ENCODE results near the gene SNRK.

Gene SNRK

DNA sequence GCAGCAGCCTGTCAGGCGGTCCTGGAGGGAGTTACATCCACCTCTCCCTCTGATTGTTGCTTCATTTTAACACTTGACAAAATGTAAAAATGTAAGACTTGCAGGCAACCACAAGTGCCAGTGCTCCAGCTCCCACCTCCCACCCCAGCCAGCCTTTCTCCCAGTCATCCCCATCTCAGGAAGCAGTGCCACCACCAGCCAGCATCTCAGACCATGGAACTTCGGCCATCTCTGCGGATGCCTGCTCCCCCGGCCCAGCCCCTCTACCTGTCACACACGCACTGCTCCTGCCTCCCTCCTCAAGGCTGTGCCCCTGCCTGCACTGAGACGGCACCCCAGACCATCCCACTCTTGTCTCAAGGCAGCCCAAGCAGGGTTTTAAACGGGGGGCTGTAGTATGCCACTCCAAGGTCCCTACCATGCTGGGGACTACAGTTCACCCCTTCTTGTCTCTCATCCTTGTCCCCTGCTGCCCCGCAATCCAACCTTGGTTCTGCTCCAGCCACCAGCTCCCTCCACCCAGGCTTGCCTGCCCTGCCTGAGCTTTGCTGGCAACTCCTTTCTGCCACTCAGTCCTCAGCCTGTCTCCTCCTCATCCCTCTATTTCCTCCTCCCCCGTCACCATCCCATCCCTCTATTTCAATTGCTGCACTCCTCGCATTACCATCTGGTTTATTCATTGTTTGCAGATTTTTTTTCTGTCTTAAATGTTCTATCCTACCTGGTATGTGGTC is 85.8 kb downstream of the SNRK start:
- DNase-seq = no peak

DNA sequence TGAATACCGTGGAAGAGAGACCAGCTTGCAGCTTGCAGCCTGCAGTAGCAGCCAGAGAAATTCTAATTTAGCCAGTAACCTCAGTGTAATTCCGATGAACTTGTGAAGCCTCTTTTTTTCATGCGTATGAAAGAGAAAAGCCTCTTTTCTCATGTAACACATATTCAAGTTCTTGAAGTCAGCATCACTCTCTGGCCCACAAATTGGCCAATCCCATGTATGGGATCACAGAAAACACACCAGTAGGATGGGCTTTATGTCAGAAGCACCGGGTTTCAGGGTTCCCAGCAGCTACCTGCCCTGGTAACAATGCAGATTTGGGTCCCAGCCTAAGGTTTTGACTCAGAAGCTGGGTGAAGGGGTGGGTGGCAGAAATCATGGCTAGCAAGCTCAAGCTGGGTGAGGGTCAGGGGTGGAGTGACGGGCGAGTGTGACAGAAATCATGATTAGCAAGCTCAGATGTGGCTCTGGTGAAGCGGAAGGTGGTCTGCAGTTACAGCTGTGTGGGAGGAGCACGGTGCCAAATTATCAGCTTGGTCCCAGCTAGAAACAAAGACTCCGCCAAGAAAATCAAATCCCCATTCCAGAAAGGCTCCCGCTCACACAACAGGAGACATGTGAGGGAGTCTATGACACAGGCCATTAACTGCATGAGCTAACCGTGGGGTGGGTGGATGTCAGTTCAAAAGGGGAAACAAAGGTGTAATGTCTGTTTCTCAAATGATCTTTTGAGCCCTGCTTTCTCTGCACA is 86.6 kb downstream of the SNRK start:
- DNase-seq = no peak

DNA sequence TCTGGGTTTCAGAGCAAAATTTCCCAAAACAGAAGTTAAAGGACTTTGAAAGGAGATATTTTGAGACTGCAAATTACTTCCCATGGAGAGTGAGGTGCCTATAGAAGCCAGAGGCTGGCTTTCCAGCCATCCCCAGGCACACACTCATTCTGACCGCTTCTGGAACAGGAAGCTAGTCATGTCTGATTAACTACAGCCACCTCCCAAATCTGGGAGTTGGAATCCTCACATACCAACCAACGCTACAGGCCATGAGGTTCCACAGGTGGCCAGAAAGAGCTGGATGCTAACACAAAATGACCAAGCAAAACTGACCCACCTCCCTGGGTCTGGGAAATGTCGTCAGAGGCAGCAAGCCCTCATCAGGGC is 87.2 kb downstream of the SNRK start:
- DNase-seq = no peak

DNA sequence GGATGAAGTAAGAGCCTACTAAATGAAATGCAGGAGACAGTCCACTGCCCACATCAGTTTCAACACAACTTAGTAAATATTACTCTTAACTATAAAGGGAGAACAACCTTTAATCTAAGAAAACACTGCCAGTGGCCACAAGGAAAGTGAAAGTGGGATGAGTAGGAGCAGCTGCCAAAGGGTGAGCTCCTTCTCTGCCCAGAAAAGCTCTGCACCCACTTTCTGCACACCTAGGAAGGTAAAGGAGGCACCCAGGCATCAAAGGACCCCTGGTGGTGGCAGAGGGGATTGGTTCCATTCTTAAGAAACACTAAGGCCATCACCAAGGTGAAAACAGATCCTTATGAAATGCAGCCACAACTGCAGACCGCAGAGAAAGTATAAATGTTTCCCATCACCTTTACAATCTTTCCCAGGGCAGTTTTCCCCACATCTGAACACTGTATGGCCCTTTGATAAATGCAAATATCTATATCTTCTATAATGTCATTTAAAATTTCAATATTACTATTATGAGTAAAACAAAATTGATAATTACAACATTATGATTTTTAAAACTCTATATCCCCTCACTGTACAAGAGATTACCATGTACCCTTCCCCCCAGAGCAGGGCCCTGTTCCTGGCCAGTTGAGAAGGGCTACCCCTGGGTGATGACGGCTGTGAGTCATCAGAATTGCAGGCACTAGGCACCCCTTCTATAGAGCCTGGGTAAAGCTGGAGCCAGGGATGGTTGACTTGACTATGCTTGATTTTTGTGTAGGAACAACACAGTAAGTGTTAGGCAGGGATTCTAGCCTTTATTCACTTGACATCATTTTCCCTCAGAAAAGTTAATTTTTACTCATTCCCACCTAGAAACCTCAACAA is 92.0 kb downstream of the SNRK start:
- DNase-seq = no peak

DNA sequence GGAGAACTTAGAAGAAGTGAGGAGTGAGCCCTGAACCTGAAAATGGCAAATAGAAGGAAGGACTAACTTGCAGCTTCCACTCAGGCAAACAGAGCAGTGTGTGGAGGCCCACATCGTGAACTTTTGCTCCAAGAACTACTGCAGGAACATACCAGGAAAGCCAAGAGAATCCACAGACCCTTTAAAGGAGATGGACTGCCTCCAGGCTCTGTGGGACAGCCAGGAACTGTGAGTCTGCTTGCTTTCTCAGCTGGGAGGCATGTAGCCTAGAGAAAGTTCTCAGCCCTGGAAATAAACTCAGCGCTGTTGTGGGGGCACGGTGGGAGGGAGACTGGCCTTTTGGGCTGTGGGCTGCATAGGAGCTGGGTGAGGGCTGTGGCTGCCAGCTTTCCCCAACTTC is 93.0 kb downstream of the SNRK start:
- DNase-seq = no peak

DNA sequence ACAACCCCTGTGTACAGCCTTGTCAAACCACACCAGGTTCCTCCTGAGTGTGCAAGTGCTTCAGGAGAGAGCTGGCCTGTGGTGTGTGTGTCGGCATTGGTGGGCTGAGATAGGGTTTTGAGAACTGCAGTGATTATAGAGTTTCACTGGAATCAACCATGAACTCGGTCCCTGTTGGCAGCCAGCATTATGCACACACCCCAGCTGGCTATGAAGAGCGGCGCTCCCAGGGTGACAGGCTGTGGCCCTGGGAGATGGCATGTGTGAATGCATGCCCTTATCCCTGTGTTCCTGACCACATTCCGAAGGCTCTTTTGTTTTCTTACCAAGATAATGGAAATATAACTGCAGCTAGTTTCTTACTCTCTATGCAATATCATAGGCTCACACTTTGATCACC is 101.8 kb downstream of the SNRK start:
- DNase-seq = no peak

DNA sequence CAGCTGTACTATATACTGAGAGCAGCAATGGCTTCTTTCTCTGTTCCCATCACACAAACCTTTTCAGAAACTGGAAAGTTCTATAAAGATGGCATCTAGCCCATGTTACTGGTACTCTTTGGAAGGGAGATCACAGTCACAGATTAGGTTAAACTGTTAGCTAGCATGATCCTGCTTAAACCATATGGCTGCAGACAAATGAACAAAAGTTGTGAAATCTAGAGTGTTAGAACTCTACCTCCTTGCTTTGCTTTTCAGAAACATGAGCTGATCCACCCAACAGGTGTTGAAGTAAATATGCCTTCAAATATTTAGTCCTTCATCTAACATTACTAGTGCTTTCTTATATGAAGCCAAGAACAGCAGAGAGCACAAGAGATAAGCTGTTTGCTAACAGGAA is 102.6 kb downstream of the SNRK start:
- DNase-seq = no peak

DNA sequence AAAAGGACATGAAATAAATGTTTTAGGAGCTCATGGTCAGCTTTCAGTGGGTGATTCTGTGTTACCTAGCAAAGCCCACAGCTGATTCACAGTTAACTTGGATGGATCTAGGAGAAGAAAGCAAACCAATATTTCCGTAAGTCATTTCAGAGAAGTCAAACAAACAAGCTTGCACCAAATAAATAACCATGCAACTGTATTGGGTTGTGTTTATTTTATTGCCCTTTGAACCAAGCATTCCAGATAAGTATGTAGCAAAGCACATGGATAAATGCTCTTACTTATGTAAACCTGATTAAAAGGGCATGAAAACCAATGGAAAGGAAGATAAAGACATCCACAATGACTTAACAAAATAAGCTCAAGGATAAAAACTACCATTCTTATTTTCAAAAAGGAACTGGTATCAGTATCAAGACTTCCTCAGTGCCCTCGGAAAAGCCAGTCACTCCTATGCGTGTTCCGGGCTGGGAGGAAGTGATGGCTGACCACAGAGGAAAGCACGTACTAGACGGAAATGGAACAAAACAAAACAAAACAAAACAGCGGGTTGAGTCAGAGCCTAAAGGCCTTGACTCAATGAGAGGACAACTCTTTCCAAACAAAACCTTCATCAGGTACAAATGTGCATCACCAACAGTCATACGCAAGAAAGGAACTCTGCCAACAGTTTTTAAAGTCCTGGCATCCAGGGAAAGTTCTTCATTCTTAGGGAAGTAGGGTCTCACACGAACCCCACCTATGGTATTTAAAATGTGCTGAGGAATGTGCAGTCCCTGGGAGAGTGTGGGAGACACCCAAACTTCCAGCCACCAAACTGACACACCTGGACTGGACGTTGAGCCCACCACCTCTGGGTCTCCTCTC is 103.3 kb downstream of the SNRK start:
- DNase-seq = no peak

DNA sequence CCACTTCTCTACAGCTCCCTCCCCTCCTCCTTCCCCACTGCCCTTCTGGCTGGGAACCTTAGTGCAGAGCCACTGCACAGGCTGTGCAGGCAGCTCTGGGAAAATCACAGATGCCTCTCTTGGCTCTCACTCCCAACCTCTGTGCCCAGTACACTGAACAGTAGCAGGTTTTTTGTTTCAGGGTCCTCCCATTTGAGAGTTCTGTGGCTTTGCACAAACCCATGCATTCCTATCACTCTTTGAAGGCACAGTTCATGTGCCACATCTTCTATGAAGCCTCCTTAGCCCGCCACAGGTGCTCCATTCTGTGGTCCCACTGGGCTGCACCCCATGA is 103.9 kb downstream of the SNRK start:
- no peak for DNase-seq

DNA sequence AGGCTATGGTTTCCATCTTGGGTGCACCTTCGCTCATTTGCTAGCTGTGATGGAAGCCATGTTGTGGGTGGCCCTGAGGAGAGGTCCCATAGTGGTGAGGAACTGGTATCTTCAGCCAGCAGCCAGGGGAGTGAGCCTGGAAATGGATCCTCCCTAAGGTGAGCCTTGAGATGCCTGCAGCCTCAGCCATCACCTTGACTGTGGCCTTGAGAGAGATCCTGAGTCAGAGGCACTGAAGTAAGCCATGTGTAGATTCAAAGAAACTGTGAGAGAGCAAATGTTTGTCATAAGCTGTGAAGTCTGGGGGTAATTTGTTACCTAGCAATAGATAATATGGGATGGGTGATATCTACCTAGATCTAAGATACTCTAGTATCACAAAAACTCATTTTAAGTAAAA is 105.3 kb downstream of the SNRK start:
- DNase-seq = no peak

DNA sequence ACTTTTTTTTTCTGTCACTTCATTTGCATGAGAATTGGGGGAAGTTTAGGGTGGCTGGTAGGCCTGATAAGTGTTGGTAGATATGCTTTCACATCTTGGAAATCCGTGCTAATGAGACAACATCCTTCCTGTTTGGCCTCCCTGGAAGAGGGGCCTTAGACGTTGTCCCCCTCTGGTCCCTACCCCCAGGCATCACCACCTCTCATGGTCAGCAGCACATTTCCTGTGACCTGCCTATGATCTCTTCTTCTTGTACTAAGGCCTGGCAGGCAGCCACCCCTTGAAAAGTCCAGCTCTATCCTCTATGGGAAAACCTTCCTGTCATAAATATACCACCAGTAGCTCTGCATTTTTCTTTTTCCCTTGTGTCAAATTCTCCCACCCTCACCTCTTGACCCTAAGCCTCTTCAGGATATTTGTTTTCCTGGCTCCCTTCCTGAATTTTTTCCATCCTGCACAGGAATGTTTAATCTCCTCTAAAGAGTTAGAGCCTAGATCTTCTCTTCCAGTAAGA is 107.8 kb downstream of the SNRK start:
- no peak for DNase-seq

DNA sequence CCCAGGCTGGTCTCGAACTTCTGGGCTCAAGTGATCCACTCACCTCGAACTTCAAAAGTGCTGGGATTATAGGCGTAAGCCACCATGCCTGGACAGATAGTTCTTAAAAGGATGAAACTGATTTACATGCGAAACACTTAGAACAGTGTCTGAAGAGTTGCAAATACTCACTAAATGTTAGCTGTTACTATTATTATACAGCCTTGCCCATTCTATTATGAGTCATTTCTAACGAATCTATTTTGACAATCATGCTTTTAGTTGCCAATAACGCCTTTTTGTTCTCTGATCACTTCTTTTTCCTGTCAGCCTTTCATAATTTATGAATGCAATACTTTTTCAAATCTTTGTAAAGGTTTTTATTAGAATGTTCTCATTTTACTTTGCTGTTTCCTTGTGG is 112.7 kb downstream of the SNRK start:
- no peak for DNase-seq

DNA sequence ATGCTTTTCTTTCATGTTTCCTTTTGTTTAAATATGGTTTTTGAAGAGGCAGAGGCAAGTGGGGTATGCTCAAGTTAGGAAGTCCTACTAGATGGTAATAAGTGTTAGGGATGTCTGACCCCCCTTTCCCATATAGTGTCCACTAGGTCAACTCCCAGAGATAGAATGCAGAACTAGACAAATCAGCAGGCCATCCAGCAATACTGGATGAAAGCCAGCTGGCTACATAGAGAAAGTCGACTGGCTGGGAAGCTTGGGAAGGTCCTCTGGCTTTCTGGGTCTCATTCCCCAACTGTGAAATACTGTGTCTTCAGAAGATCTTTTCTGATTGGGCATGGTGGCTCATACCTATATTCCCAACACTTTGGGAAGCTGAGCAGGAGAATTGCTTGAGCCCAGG is 113.8 kb downstream of the SNRK start:
- no peak for DNase-seq

Data from NCI-H2107 (cell line).